GM19455 (cell line): ENCODE data around the gene IFNGR2.
"Not testable (repeated sequence)": the region's sequence is repeated elsewhere in the genome, so short reads cannot be mapped to it uniquely, and the experiment has no call there.

Source experiments
- ATAC-seq: cut with Tn5 transposase; IDR thresholded peaks from one replicate; pipeline ENCODE4 v1.9.1; 2021; ENCODE audit not compliant: unreplicated experiment

IFNGR2 gene

GRCh38 chr21:33401630-33401992 is 1.6 kb upstream of the IFNGR2 start:
- ATAC-seq: no peak

- ATAC-seq: no peak
Observed at GRCh38 chr21:33402001-33402979, 923 bp upstream of the IFNGR2 start.

GRCh38 chr21:33403786-33404585 is 773 bp downstream of the IFNGR2 start:
- ATAC-seq: peak; percentile 30

GRCh38 chr21:33406493-33406892 is 3.3 kb downstream of the IFNGR2 start:
- ATAC-seq: no peak

GRCh38 chr21:33411949-33412430 is 8.8 kb downstream of the IFNGR2 start:
- no peak for ATAC-seq

GRCh38 chr21:33412439-33412831 is 9.2 kb downstream of the IFNGR2 start:
- not testable (repeated sequence) for ATAC-seq

GRCh38 chr21:33412832-33413519 is 9.8 kb downstream of the IFNGR2 start:
- no peak for ATAC-seq

- no peak for ATAC-seq
Observed at GRCh38 chr21:33414068-33414467, 10.9 kb downstream of the IFNGR2 start.

GRCh38 chr21:33414926-33415325 is 11.7 kb downstream of the IFNGR2 start:
- ATAC-seq: no peak

- ATAC-seq: no peak
Observed at GRCh38 chr21:33418691-33419090, 15.5 kb downstream of the IFNGR2 start.

- ATAC-seq: no peak
Observed at GRCh38 chr21:33419538-33420123, 16.4 kb downstream of the IFNGR2 start.

- ATAC-seq: no peak
Observed at GRCh38 chr21:33421713-33422393, 18.6 kb downstream of the IFNGR2 start.

- no peak for ATAC-seq
Observed at GRCh38 chr21:33424214-33424613, 21.0 kb downstream of the IFNGR2 start.

- ATAC-seq: no peak
Observed at GRCh38 chr21:33425825-33426224, 22.6 kb downstream of the IFNGR2 start.

- ATAC-seq: no peak
Observed at GRCh38 chr21:33427051-33427450, 23.8 kb downstream of the IFNGR2 start.

- ATAC-seq: no peak
Observed at GRCh38 chr21:33428669-33429068, 25.5 kb downstream of the IFNGR2 start.

- ATAC-seq: no peak
Observed at GRCh38 chr21:33430858-33431257, 27.6 kb downstream of the IFNGR2 start.

- no peak for ATAC-seq
Observed at GRCh38 chr21:33432496-33432895, 29.3 kb downstream of the IFNGR2 start.

GRCh38 chr21:33433001-33433400 is 29.8 kb downstream of the IFNGR2 start:
- ATAC-seq: no peak

- ATAC-seq: no peak
Observed at GRCh38 chr21:33433425-33434114, 30.4 kb downstream of the IFNGR2 start.
